Activated T-cell treated with anti-CD3 and anti-CD28 coated beads for 1 hour (primary cell): ENCODE data around the gene HENMT1.
A peak's percentile ranks its signal among the peaks of the same experiment; 100 is the strongest.
"Not testable (repeated sequence)": the region's sequence is repeated elsewhere in the genome, so short reads cannot be mapped to it uniquely, and the experiment has no call there.

ENCODE experiments used
- DNase-seq: peaks from one replicate; pipeline ENCODE4 v3.0.0-alpha.2; 2020; ENCODE audit warnings: low read depth

Gene HENMT1

GRCh38 chr1:108670131-108670773 lies 9.4 kb upstream of the HENMT1 start:
- DNase-seq, result no peak

- no peak for DNase-seq
Observed at GRCh38 chr1:108669679-108670078, 8.8 kb upstream of the HENMT1 start.

GRCh38 chr1:108668777-108669176 lies 7.9 kb upstream of the HENMT1 start:
- no peak for DNase-seq

- DNase-seq, result not testable (repeated sequence)
Observed at GRCh38 chr1:108667422-108667821, 6.5 kb upstream of the HENMT1 start.

- DNase-seq, result no peak
Observed at GRCh38 chr1:108665771-108666170, 4.9 kb upstream of the HENMT1 start.

GRCh38 chr1:108665067-108665466 lies 4.2 kb upstream of the HENMT1 start:
- no peak for DNase-seq

GRCh38 chr1:108664481-108664880 lies 3.6 kb upstream of the HENMT1 start:
- DNase-seq, result no peak

GRCh38 chr1:108663074-108663473 lies 2.2 kb upstream of the HENMT1 start:
- DNase-seq, result no peak

GRCh38 chr1:108657356-108658080 lies 3.4 kb downstream of the HENMT1 start:
- DNase-seq, result no peak

GRCh38 chr1:108653431-108654105 lies 7.3 kb downstream of the HENMT1 start:
- DNase-seq, result no peak

- DNase-seq, result peak; percentile 62
Observed at GRCh38 chr1:108646648-108647269, 14.1 kb downstream of the HENMT1 start.

- no peak for DNase-seq
Observed at GRCh38 chr1:108646265-108646647, 14.6 kb downstream of the HENMT1 start.

- no peak for DNase-seq
Observed at GRCh38 chr1:108645564-108646184, 15.2 kb downstream of the HENMT1 start.

- peak; percentile 24 for DNase-seq
Observed at GRCh38 chr1:108644984-108645383, 15.9 kb downstream of the HENMT1 start.

GRCh38 chr1:108643492-108644335 lies 17.2 kb downstream of the HENMT1 start:
- peak; percentile 27 for DNase-seq

- DNase-seq, result not testable (repeated sequence)
Observed at GRCh38 chr1:108640863-108641262, 20.0 kb downstream of the HENMT1 start.

- peak; percentile 12 for DNase-seq
Observed at GRCh38 chr1:108639899-108640560, 20.9 kb downstream of the HENMT1 start.

GRCh38 chr1:108636876-108637275 lies 24.0 kb downstream of the HENMT1 start:
- DNase-seq, result no peak

GRCh38 chr1:108634521-108634920 lies 26.4 kb downstream of the HENMT1 start:
- DNase-seq, result no peak

GRCh38 chr1:108628665-108629064 lies 32.2 kb downstream of the HENMT1 start:
- no peak for DNase-seq

GRCh38 chr1:108627951-108628350 lies 32.9 kb downstream of the HENMT1 start:
- no peak for DNase-seq
